GM21528 (cell line): ENCODE measurements around the gene CELSR1.

ENCODE experiments used
- ATAC-seq: cut with Tn5 transposase; IDR thresholded peaks from one replicate; pipeline ENCODE4 v1.9.1; 2021; ENCODE audit warnings: mild to moderate bottlenecking, moderate library complexity; ENCODE audit not compliant: unreplicated experiment, low FRiP score

The CELSR1 gene

GRCh38 chr22:46390105-46390651, 147.2 kb downstream of the CELSR1 start:
- ATAC-seq: no peak

- no peak for ATAC-seq
These were observed 148.3 kb downstream of the CELSR1 start for GRCh38 chr22:46389081-46389480.

DNA sequence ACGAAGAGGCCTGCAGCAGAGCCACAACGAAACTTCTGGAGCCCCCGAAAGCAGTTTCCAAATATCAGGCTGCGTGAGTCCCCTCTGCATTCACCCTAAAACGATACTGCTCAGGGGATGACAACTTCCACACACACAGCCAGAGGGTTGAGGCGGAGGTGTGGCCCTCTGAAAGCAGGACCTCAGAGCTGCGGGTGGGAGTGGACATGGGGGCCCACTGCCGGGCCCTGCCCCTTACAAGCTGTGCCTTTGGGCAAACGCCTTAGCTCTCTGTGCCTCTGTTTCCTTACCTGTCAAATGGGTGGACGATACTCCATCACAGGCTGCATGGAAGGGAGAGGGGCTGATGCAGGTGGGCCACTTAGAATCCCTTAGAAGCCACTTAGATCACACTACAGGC, 148.8 kb downstream of the CELSR1 start:
- no peak for ATAC-seq

GRCh38 chr22:46387748-46388147, 149.7 kb downstream of the CELSR1 start:
- ATAC-seq: no peak

DNA sequence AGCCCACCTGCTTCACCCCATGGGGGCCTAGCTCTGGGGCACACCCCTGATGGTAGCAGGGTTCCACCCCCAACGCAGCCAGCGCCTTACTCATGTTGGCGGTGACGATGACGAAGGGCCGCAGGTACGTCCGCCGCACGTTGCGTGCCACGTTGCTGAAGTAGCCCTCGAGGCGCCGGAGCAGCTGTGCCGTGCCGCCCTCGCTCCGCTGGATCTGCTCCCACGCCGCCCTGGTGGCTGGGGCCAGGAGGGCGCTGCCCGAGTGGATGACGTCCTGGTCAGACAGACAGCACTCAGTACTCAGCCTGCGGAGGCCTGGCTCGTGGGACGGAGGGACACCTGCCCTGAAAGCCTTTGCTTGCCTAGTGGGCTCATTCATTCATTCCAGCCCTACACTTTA, 151.1 kb downstream of the CELSR1 start:
- no peak for ATAC-seq

- no peak for ATAC-seq
These were observed 154.9 kb downstream of the CELSR1 start for GRCh38 chr22:46382524-46382923.

- ATAC-seq: no peak
These were observed 155.7 kb downstream of the CELSR1 start for GRCh38 chr22:46381731-46382130.

- no peak for ATAC-seq
These were observed 156.3 kb downstream of the CELSR1 start for GRCh38 chr22:46381142-46381541.

GRCh38 chr22:46380581-46380980, 156.8 kb downstream of the CELSR1 start:
- no peak for ATAC-seq

DNA sequence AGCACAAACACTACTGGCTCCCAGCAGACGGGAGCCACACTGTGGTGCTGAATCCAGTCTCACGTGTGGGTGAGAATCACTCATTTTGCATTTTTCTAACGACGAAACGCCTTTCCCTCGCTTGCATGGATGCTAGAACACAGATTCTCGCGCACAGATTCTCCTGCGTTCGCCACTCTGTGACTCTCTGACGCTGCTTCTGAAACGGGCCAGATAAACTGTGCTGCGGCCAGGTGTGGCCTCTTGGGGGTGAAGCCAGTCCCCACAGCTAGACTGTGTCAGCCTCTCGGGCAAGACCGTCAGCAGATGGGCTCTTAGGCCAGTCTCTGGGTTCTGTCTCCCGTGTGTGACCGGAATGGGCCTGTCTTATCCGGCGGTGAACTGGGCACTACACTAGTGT, 157.4 kb downstream of the CELSR1 start:
- ATAC-seq: no peak

- ATAC-seq: no peak
These were observed 158.1 kb downstream of the CELSR1 start for GRCh38 chr22:46379066-46379930.

- ATAC-seq: no peak
These were observed 158.9 kb downstream of the CELSR1 start for GRCh38 chr22:46378426-46379065.

- no peak for ATAC-seq
These were observed 159.6 kb downstream of the CELSR1 start for GRCh38 chr22:46377525-46378425.

GRCh38 chr22:46376908-46377524, 160.4 kb downstream of the CELSR1 start:
- ATAC-seq: no peak

DNA sequence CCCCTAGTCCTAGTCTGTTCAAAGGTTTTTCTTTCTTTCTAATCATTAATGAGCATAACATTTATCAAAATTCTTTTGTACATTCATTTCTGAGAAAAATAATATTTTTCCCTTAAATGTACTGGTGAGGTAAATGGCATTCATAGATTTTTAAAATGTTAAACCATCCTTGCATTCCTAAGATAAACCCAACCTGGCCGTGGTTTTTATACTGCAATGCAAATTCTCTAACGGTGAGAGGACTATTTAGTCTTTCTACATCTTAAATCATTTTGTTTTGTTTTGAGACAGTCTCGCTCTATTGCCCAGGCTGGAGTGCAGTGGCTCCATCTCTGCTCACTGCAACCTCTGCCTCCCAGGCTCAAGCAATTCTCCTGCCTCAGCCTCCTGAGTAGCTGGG, 161.3 kb downstream of the CELSR1 start:
- no peak for ATAC-seq

- no peak for ATAC-seq
These were observed 162.6 kb downstream of the CELSR1 start for GRCh38 chr22:46374663-46375474.

- no peak for ATAC-seq
These were observed 163.3 kb downstream of the CELSR1 start for GRCh38 chr22:46373921-46374662.

DNA sequence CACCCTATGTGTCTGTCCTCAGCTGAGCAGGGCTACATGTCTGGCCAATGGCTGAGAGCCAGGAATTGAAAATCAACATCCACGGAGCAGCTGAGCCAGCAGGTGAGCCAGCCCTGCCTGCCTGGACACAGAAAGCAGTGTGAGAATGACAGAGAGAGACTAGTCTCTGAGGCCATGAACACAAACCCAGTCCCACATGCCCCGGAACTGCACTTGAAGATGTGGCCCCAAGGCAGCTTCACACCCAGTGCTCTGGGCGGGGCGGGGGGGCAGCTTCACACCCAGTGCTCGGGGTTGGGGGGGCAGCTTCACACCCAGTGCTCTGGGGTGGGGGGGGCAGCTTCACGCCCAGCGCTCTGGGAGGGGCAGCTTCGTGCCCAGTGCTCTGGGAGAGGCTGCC, 164.3 kb downstream of the CELSR1 start:
- ATAC-seq: no peak

- ATAC-seq: no peak
These were observed 164.7 kb downstream of the CELSR1 start for GRCh38 chr22:46372686-46373085.
